Measurements from ENCODE around the gene OR5H14. TPM values are rescaled to one million over a fixed set of nuclear protein-coding genes. Genes with fewer than 3 reads are reported as not detected.

Gene OR5H14
- total RNA-seq, 3 donors from 2014 or later, result not detected

- Histone ChIP-seq H3K4me1 (no peaks in the 10 kb centered on the region), H3K36me3 (no peaks in the 10 kb centered on the region), H3K9me3 (no peaks in the 10 kb centered on the region), H3K27ac (no peak overlapping the region), H3K27me3 (no peaks in the 10 kb centered on the region), H3K4me3 (no peak overlapping the region)
- DNase-seq (ENCODE audit: low spot score in 2 of 2), result no peak
- TF ChIP-seq POLR2A (IDR thresholded peaks at IDR 0.05), result no peak
- TF ChIP-seq, protein P1, sequence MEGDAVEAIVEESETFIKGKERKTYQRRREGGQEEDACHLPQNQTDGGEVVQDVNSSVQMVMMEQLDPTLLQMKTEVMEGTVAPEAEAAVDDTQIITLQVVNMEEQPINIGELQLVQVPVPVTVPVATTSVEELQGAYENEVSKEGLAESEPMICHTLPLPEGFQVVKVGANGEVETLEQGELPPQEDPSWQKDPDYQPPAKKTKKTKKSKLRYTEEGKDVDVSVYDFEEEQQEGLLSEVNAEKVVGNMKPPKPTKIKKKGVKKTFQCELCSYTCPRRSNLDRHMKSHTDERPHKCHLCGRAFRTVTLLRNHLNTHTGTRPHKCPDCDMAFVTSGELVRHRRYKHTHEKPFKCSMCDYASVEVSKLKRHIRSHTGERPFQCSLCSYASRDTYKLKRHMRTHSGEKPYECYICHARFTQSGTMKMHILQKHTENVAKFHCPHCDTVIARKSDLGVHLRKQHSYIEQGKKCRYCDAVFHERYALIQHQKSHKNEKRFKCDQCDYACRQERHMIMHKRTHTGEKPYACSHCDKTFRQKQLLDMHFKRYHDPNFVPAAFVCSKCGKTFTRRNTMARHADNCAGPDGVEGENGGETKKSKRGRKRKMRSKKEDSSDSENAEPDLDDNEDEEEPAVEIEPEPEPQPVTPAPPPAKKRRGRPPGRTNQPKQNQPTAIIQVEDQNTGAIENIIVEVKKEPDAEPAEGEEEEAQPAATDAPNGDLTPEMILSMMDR (IDR thresholded peaks at IDR 0.05), result no peak
- no peak for TF ChIP-seq POLR2AphosphoS5 (IDR thresholded peaks at IDR 0.05)
- intact Hi-C loops (cut with DNase I; ENCODE audit: low total_unique reads), result no loop called here
Measured at GRCh38 chr3:98199020-98199419, 51.7 kb downstream of the OR5H14 start.

Other genes with a start within 250 kb of the OR5H14 start
- gene RIOX2, start 175.0 kb upstream of the OR5H14 start, total RNA-seq, result 10 to 100 TPM; 22.9 to 32.4 (median 28.5) TPM
- not detected for gene GABRR3, start 112.2 kb upstream of the OR5H14 start, total RNA-seq
- gene OR5AC2, start 60.3 kb upstream of the OR5H14 start, total RNA-seq, result not detected
- gene OR5H1, start 16.8 kb upstream of the OR5H14 start, total RNA-seq, result not detected
- not detected for gene OR5H15, start 19.2 kb downstream of the OR5H14 start, total RNA-seq
- gene OR5H6, start 116.8 kb downstream of the OR5H14 start, total RNA-seq, result not detected
- not detected for gene OR5H2, start 135.0 kb downstream of the OR5H14 start, total RNA-seq
- not detected for gene OR5K4, start 206.4 kb downstream of the OR5H14 start, total RNA-seq
- gene OR5K3, start 243.2 kb downstream of the OR5H14 start, total RNA-seq, result not detected

Data from breast epithelium (tissue), 4 donors.